ENCODE data around the gene NOL4L. TPM values are rescaled to one million over a fixed set of nuclear protein-coding genes. Genes with fewer than 3 reads are reported as not detected.

The NOL4L gene
- total and polyA plus RNA-seq, 2 donors (not counting 3 experiments of a cell fraction or from before 2014, with no cell fraction given), result 55.2 to 79.6 TPM

DNA sequence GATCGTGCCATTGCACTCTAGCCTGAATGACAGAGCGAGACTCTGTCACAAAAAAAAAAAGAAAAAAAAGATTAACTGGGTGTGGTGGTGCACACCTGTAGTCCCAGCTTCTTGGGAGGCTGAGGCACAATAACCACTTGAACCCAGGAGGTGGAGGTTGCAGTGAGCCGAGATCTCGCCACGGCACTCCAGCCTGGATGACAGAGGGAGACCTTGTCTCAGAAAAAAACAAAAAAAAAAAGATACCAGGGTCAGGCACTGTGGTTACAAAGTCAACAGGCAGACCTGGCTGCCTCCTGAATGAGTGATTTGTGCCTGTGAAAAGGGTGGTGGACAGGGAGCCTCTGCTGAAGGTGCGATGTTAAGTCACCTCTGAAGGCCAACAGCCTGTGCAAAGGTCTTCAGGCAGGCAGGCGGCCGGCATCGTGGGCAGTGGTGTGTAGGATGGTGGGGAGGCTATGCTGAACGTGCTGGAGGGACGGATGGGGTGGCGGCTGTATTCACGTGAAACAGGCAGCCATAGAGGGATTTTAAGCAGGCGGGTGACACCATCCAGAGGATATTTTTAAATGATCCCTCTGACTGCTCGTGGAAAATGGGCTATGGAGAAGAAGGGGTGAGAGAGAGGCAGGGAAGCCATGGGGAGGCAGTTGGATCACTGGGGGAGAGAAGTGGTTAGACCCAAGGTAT is 41.4 kb downstream of the NOL4L start:
- FAIRE-seq, result no peak
- POLR2A ChIA-PET, result no interaction called here

More for the DNA sequence above, 41.4 kb downstream of the NOL4L start:
- dilution Hi-C loops (cut with MboI; ENCODE audit: extremely low pct_ligation_motif_present, low sequenced_read_pairs), result no loop called here
- CTCF ChIA-PET, result interaction anchor here (1.0 to 1.4 kb wide), 2 partner anchors 11 to 109 kb away, joined by 3 read pairs; no protein-coding TSS in a partner anchor
- no peak overlapping the region for H3K27ac ChIP-seq (ENCODE audit: insufficient read depth, low read depth, low read length)
- H3K9me3 ChIP-seq (replicated peaks; ENCODE audit: control insufficient read depth, insufficient read depth, low read length), result no peaks in the 10 kb centered on the region
- H3K4me3 ChIP-seq (replicated peaks in 1 of 3; ENCODE audit: insufficient read depth in 1 of 3, low read depth in 1 of 3, low read length in 3 of 3), result no peak overlapping the region
- peaks cover 0 to 3% of the 10 kb centered on the region in 2 experiments for H3K27me3 ChIP-seq (ENCODE audit: control insufficient read depth in 2 of 2, insufficient read depth in 2 of 2, low read length in 2 of 2)
- intact Hi-C loops (cut with micrococcal nuclease), result no loop called here
- BruUV-seq (replicated peaks), result no TSS peak
- no peak overlapping the region for H3K4me2 ChIP-seq (ENCODE audit: insufficient read depth, low read length)
- no peak overlapping the region for H2AFZ ChIP-seq (ENCODE audit: low read depth, low read length)
- H4K20me1 ChIP-seq (replicated peaks; ENCODE audit: control insufficient read depth, extremely low read depth, insufficient read depth, low read length), result no peaks in the 10 kb centered on the region
- no peaks in the 10 kb centered on the region for H3K9me1 ChIP-seq (replicated peaks; ENCODE audit: control insufficient read depth, extremely low read depth, insufficient read depth, low read length)
- no peak for DNase-seq (ENCODE audit: low read depth, low spot score)
- no peak overlapping the region for H3K9ac ChIP-seq (replicated peaks; ENCODE audit: extremely low read depth, insufficient read depth, low read length)
- no peaks in the 10 kb centered on the region for H3K79me2 ChIP-seq (ENCODE audit: control insufficient read depth, insufficient read depth, low read length)
- H3K4me1 ChIP-seq (ENCODE audit: control insufficient read depth, extremely low read depth, insufficient read depth, low read length), result peaks cover 3% of the 10 kb centered on the region
- TF ChIP-seq POLR2AphosphoS5 (IDR thresholded peaks at IDR 0.05; ENCODE audit: insufficient read depth, low read depth, low read length) (no peak), POLR2A (IDR thresholded peaks at IDR 0.05; ENCODE audit: low read depth, low read length) (no peak), GATA2 (IDR thresholded peaks at IDR 0.05; ENCODE audit: insufficient read depth, insufficient read length, low read depth, low read length) (no peak), JUN (IDR thresholded peaks at IDR 0.05; ENCODE audit: borderline replicate concordance, insufficient read depth, insufficient read length, low read depth) (no peak), MYC (IDR thresholded peaks at IDR 0.05; ENCODE audit: low read depth, low read length) (no peak), EZH2 (IDR thresholded peaks at IDR 0.05; ENCODE audit: borderline replicate concordance, low read depth, low read length, severe bottlenecking) (no peak), FOS (IDR thresholded peaks at IDR 0.05; ENCODE audit: borderline replicate concordance, insufficient read depth, low read length) (no peak)
- TF ChIP-seq, protein P1, sequence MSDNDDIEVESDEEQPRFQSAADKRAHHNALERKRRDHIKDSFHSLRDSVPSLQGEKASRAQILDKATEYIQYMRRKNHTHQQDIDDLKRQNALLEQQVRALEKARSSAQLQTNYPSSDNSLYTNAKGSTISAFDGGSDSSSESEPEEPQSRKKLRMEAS (IDR thresholded peaks at IDR 0.05; ENCODE audit: insufficient read depth, insufficient read length), result no peak
- TF ChIP-seq, protein P2, sequence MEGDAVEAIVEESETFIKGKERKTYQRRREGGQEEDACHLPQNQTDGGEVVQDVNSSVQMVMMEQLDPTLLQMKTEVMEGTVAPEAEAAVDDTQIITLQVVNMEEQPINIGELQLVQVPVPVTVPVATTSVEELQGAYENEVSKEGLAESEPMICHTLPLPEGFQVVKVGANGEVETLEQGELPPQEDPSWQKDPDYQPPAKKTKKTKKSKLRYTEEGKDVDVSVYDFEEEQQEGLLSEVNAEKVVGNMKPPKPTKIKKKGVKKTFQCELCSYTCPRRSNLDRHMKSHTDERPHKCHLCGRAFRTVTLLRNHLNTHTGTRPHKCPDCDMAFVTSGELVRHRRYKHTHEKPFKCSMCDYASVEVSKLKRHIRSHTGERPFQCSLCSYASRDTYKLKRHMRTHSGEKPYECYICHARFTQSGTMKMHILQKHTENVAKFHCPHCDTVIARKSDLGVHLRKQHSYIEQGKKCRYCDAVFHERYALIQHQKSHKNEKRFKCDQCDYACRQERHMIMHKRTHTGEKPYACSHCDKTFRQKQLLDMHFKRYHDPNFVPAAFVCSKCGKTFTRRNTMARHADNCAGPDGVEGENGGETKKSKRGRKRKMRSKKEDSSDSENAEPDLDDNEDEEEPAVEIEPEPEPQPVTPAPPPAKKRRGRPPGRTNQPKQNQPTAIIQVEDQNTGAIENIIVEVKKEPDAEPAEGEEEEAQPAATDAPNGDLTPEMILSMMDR (IDR thresholded peaks at IDR 0.05; ENCODE audit: extremely low read depth in 1 of 2, insufficient read depth in 1 of 2, low read depth in 1 of 2, low read length in 2 of 2), result no peak
- H3K36me3 ChIP-seq (ENCODE audit: control insufficient read depth in 2 of 2, extremely low read depth in 1 of 2, insufficient read depth in 2 of 2, low read length in 2 of 2), result no peaks in the 10 kb centered on the region

Measured in endothelial cell of umbilical vein (primary cell).